Natural killer cell (primary cell): Measurements from ENCODE around the gene YBX2. TPM values are rescaled to one million over a fixed set of nuclear protein-coding genes. Genes with fewer than 3 reads are reported as not detected.

Experiments used
- ATAC-seq, 3 donors: fragments of 150-1000 bp in 2 of 3; fragments of 200-7000 bp in 1 of 3; cut with Tn5 transposase; 1 replicate in 1 of 3; 2 replicates in 2 of 3; pipeline ENCODE4 v1.10.0; 2021; ENCODE audit warnings: mild to moderate bottlenecking in 2 of 3, moderate library complexity in 2 of 3
- DNase-seq, 2 donors: peaks; one replicate each; pipeline versions ENCODE4 v3.0.0 to v3.0.0-alpha.2; 2013 to 2021; ENCODE audit warnings: mixed read lengths in 1 of 2
- H3K27ac ChIP-seq: one replicate; pipeline ENCODE4 v1.5.1; 2013; ENCODE audit warnings: mild to moderate bottlenecking, low read length
- H3K27me3 ChIP-seq: one replicate; pipeline ENCODE4 v1.6.1; 2013; ENCODE audit warnings: low read length; ENCODE audit not compliant: control insufficient read depth, insufficient read depth
- H3K36me3 ChIP-seq: one replicate; pipeline ENCODE4 v1.6.1; 2013; ENCODE audit warnings: low read length; ENCODE audit not compliant: control insufficient read depth, insufficient read depth
- H3K4me1 ChIP-seq: one replicate; pipeline ENCODE4 v1.6.1; 2013; ENCODE audit warnings: low read length; ENCODE audit not compliant: control insufficient read depth, insufficient read depth
- H3K4me3 ChIP-seq: one replicate; pipeline ENCODE4 v1.5.1; 2013; ENCODE audit warnings: low read length
- H3K9me3 ChIP-seq: one replicate; pipeline ENCODE4 v1.6.1; 2013; ENCODE audit warnings: low read length; ENCODE audit not compliant: control insufficient read depth, insufficient read depth
- H3K27ac Mint-ChIP-seq, 2 donors: one replicate each; pipeline ENCODE4 v1.8.0; 2022; ENCODE audit warnings: mild to moderate bottlenecking in 2 of 2, mixed read lengths in 2 of 2, moderate library complexity in 1 of 2
- H3K27me3 Mint-ChIP-seq, 2 donors: one replicate each; pipeline ENCODE4 v1.8.0; 2022; ENCODE audit warnings: low read depth in 2 of 2, mixed read lengths in 2 of 2
- H3K36me3 Mint-ChIP-seq: one replicate; pipeline ENCODE4 v1.8.0; 2022; ENCODE audit warnings: mixed read lengths
- H3K4me1 Mint-ChIP-seq, 2 donors: one replicate each; pipeline ENCODE4 v1.8.0; 2022; ENCODE audit warnings: mixed read lengths in 2 of 2
- H3K4me3 Mint-ChIP-seq: one replicate; pipeline ENCODE4 v1.8.0; 2022; ENCODE audit warnings: mild to moderate bottlenecking, moderate library complexity, mixed read lengths
- H3K9me3 Mint-ChIP-seq, 2 donors: one replicate each; pipeline ENCODE4 v1.8.0; 2022; ENCODE audit warnings: mixed read lengths in 2 of 2
- WGBS: methylation state at CpG from one replicate; pipeline ENCODE4 v1.1.7; 2013; ENCODE audit warnings: missing lambda C conversion rate; ENCODE audit not compliant: insufficient coverage; 5-methylcytosine and 5-hydroxymethylcytosine counted together
- intact Hi-C: fragments of 100-400 bp; cut with micrococcal nuclease; formaldehyde crosslinking; loops from one replicate; pipeline ENCODE4 v1.14.2; 2022
- total RNA-seq, 4 donors: library from RNA; stranded (reverse); fragments of 120-200 nt in 1 of 4; gene quantifications; one replicate each; pipeline versions ENCODE4 v1.2.3 to v1.2.4, GENCODE V29; 2013 to 2022
- TF ChIP-seq, protein P1 (sequence below): fragments of 200-600 bp; IDR thresholded peaks from one replicate; pipeline ENCODE4 v1.8.0; 2022; ENCODE audit warnings: antibody characterized with exemption

YBX2 gene
- total RNA-seq, 3 donors from 2014 or later (not counting 1 experiment from before 2014, with no cell fraction given): 0.05 TPM; not detected in 2

DNA sequence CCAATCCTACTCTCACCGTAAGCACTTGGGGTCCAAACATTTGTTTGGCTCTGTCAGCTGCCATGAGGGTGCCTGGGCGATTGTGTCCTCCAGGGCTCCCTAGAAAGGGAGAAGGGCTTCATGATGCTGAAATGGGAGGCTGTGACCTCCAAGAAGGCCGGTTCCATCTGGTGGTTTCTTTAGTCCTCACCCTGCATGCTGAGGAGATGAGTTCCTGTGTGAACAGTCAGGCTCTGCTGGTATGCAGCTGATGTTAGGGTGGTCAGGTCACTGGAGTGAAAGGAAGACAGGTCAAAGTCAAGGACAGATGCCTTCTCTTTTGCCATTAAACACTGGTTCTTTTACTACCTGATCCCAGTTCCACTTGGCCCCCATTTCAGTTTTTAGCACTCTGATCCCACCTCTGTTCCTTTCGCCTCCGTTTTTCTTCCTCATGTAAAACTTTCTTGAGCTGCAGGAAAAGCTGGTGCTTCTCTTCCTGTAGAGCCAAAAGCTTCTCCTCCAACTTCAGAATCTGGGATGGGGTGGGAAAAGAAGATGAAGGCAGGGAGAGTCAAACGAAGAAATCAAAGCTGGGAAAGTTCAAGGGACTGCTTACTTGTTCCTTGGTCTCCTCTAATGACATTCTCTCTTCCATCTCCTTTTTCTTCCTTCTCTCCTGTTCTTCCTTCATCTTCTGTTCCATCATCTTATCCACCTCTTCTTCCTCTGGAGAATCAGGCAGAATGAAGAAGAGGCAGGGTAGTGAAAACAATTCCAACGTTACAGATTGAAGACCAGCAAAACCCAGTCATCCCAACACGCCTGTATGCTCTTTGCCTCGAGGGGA, 19.7 kb upstream of the YBX2 start:
- Histone ChIP-seq H3K36me3 (peaks cover 55% of the 10 kb centered on the region), H3K4me1 (peaks cover 52% of the 10 kb centered on the region), H3K27ac (peak overlapping the region; percentile 58), H3K9me3 (no peaks in the 10 kb centered on the region), H3K27me3 (no peaks in the 10 kb centered on the region), H3K4me3 (peak overlapping the region; percentile 51)
- intact Hi-C loops: loop anchor here (2.0 kb wide), 1 partner anchor 15 kb away; the partner anchor contains the start of gene NEURL4
- TF ChIP-seq, protein P1, sequence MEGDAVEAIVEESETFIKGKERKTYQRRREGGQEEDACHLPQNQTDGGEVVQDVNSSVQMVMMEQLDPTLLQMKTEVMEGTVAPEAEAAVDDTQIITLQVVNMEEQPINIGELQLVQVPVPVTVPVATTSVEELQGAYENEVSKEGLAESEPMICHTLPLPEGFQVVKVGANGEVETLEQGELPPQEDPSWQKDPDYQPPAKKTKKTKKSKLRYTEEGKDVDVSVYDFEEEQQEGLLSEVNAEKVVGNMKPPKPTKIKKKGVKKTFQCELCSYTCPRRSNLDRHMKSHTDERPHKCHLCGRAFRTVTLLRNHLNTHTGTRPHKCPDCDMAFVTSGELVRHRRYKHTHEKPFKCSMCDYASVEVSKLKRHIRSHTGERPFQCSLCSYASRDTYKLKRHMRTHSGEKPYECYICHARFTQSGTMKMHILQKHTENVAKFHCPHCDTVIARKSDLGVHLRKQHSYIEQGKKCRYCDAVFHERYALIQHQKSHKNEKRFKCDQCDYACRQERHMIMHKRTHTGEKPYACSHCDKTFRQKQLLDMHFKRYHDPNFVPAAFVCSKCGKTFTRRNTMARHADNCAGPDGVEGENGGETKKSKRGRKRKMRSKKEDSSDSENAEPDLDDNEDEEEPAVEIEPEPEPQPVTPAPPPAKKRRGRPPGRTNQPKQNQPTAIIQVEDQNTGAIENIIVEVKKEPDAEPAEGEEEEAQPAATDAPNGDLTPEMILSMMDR: no peak
- peaks cover 17% of the 10 kb centered on the region for H3K36me3 Mint-ChIP-seq
- peak overlapping the region; percentile 91 to 99 for H3K27ac Mint-ChIP-seq
- peaks cover 42 to 66% of the 10 kb centered on the region in 2 donors for H3K4me1 Mint-ChIP-seq
- ATAC-seq (no peak), DNase-seq (peak in 1 of 2 donors; percentile 16)
- H3K27me3 Mint-ChIP-seq: no peaks in the 10 kb centered on the region
- peak overlapping the region; percentile 84 for H3K4me3 Mint-ChIP-seq
- WGBS: 53% methylated on average over 8 of the region's 9 CpGs
- no peaks in the 10 kb centered on the region for H3K9me3 Mint-ChIP-seq

DNA sequence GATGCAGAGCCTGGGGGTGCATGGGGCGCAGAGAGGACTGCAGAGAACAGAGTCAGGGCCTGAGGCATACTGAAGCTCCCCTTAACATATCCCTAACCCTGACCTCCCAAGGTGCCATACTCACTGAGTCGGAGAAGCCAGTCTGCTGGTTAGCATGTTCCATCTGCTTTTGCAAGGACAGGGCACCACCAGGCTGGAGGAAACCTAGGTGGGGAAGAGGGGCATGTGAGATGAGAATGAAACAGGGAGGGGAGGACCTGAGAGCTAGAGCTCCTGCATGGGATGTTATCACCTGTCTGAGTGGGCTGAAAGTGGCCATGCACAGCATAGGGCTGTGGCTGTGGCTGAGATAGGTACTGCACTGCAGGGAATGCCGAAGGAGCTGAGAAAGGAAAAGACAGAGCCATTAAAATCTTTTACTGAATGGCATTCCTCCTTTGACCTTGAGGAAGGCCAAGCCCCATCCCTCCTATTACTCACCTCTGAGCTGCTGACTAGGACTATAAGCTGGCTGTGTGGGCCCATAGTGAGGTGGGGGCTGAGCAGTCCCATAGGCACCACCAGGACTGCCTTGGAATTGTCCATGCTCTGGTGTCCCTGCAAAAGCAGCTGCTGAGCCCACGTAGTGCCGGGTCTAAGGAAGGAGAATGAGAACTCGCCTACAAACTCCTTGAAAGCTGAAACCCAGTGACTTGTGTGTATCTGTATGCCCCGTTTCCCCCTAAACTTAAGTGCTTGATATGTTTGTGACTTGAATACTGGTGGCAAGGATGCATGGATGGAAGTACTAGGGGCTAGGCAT, 18.9 kb upstream of the YBX2 start:
- H3K27me3 Mint-ChIP-seq: no peaks in the 10 kb centered on the region
- peaks cover 55% of the 10 kb centered on the region for H3K36me3 ChIP-seq
- no peaks in the 10 kb centered on the region for H3K9me3 Mint-ChIP-seq
- DNase-seq (peak in 1 of 2 donors; percentile 16), ATAC-seq (no peak)
- TF ChIP-seq, protein P1: no peak
- peaks cover 46 to 73% of the 10 kb centered on the region in 2 donors for H3K4me1 Mint-ChIP-seq
- H3K4me3 Mint-ChIP-seq: peak overlapping the region; percentile 42
- peak overlapping the region; percentile 91 to 99 for H3K27ac Mint-ChIP-seq
- intact Hi-C loops: no loop called here
- no peaks in the 10 kb centered on the region for H3K9me3 ChIP-seq
- H3K4me3 ChIP-seq: no peak overlapping the region
- H3K4me1 ChIP-seq: peaks cover 60% of the 10 kb centered on the region
- WGBS: 91% methylated on average over 7 of the region's 7 CpGs
- no peaks in the 10 kb centered on the region for H3K27me3 ChIP-seq
- H3K36me3 Mint-ChIP-seq: peaks cover 17% of the 10 kb centered on the region
- H3K27ac ChIP-seq: no peak overlapping the region

DNA sequence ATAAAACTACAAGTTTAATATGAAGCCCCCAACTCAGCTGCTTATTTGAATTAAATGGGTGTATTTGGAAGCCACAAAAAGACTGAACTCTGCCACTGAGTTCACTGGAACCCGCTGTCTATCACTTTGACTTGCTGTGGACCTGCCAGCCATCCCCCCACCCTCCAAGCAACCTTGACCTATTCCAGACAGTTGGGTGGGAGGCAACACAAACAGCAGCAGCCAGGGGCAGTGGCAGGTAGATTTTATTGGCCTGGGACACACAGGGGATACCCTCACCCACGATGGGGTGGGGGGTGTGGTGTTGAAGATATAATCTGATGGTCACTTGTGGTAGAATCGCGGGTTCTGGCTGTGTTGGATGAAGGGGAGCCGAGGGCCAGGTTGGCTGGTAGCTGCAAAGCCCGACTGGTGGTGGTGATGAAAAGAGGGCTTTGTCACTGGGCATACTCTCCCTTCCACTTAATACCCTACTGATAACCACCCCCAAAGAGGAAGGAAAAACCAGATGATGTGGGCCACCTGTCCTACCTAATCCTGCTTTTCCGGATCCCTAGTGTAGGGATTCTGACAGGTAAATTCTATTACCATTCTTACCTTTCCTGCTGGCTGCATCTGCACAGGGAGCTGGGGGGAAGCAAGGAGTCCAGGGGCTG, 18.1 kb upstream of the YBX2 start:
- WGBS: 68% methylated on average over 3 of the region's 7 CpGs
- Mint-ChIP-seq H3K9me3 (no peaks in the 10 kb centered on the region), H3K4me1 (peaks cover 46 to 74% of the 10 kb centered on the region in 2 donors), H3K36me3 (peaks cover 17% of the 10 kb centered on the region), H3K4me3 (peak overlapping the region; percentile 60), H3K27ac (peak overlapping the region; percentile 91 to 99), H3K27me3 (no peaks in the 10 kb centered on the region)
- peaks cover 62% of the 10 kb centered on the region for H3K4me1 ChIP-seq
- H3K27me3 ChIP-seq: no peaks in the 10 kb centered on the region
- H3K4me3 ChIP-seq: no peak overlapping the region
- TF ChIP-seq, protein P1: no peak
- no peak overlapping the region for H3K27ac ChIP-seq
- intact Hi-C loops: no loop called here
- ATAC-seq: no peak
- peaks cover 48% of the 10 kb centered on the region for H3K36me3 ChIP-seq
- DNase-seq: no peak
- no peaks in the 10 kb centered on the region for H3K9me3 ChIP-seq
